DND-41 (cell line): ENCODE data around the gene CUL3.

Source experiments
- CTCF ChIP-seq: IDR thresholded peaks from 2 replicates; pipeline ENCODE4 v1.5.1; 2012; ENCODE audit warnings: borderline replicate concordance, low read length, moderate library complexity, mild to moderate bottlenecking; ENCODE audit not compliant: poor library complexity, severe bottlenecking; ENCODE audit errors: extremely low read depth
- EZH2 ChIP-seq: IDR thresholded peaks from 3 replicates; pipeline ENCODE4 v1.6.1; 2012; ENCODE audit warnings: borderline replicate concordance, low read depth, mild to moderate bottlenecking, moderate library complexity, low read length, inconsistent platforms; ENCODE audit not compliant: severe bottlenecking

- TF ChIP-seq CTCF (no peak), EZH2 (no peak)
Measured at GRCh38 chr2:224630659-224631550, 45.7 kb upstream of the CUL3 start.
